GM12878 (cell line): ENCODE results near the gene REM2. TPM values are rescaled to one million over a fixed set of nuclear protein-coding genes. Genes with fewer than 3 reads are reported as not detected.

Experiments
- ATAC-seq: fragments of 200-7000 bp; cut with Tn5 transposase; 3 replicates; pipeline ENCODE4 v1.9.1; 2020; ENCODE audit warnings: mild to moderate bottlenecking, moderate library complexity
- BruUV-seq: library from RNA; stranded (reverse); fragments of 400-500 nt; replicated peaks from 2 replicates; lab custom pipeline; 2021; lab: Mats Ljungman, UMichigan
- CTCF ChIA-PET: fragments of 300-600 bp; sonication (Branson Sonifier 250); formaldehyde crosslinking; extraction: SDS; loops from one replicate; lab custom pipeline; 2021; ENCODE audit warnings: inconsistent platforms; lab: Yijun Ruan, JAX
- POLR2A ChIA-PET: fragments of 350-600 bp; formaldehyde crosslinking; extraction: SDS; loops from one replicate; lab custom pipeline; 2021; ENCODE audit warnings: inconsistent platforms; lab: Charles Lee
- RAD21 ChIA-PET: fragments of 300-600 bp; sonication (Branson Sonifier 250); formaldehyde crosslinking; loops from one replicate; lab custom pipeline; 2023; ENCODE audit warnings: antibody characterized with exemption; ENCODE audit not compliant: unreplicated experiment; lab: Charles Lee
- SMC1A ChIA-PET: fragments of 300-600 bp; sonication (Branson Sonifier 250); formaldehyde crosslinking; loops from one replicate; lab custom pipeline; 2023; ENCODE audit not compliant: unreplicated experiment, uncharacterized antibody; lab: Charles Lee
- DNase-seq: peaks from one replicate; pipeline ENCODE4 v3.0.0-alpha.2; 2011; ENCODE audit warnings: low read depth, low spot score
- FAIRE-seq: peaks from 3 replicates; lab custom pipeline; 2011; peaks lifted over from hg19 to GRCh38; lab: Jason Lieb, UNC
- H2AFZ ChIP-seq: 2 replicates; pipeline ENCODE4 v1.6.0; 2011; ENCODE audit warnings: low read depth, low read length, control low read depth; ENCODE audit not compliant: control insufficient read depth
- H3K27ac ChIP-seq: 2 replicates; pipeline ENCODE4 v1.5.1; 2011; ENCODE audit warnings: control low read depth; ENCODE audit not compliant: control insufficient read depth, insufficient read depth
- H3K27me3 ChIP-seq, 2 experiments: replicated peaks in 1 of 2; 2 replicates each; pipeline versions ENCODE4 v1.6.0 to v1.6.1; 2011; ENCODE audit warnings: low read length in 1 of 2; ENCODE audit not compliant: control insufficient read depth in 2 of 2, insufficient read depth in 2 of 2
- H3K36me3 ChIP-seq, 2 experiments: 2 replicates each; pipeline ENCODE4 v1.5.1; 2011; ENCODE audit warnings: low read length in 1 of 2; ENCODE audit not compliant: control insufficient read depth in 2 of 2, insufficient read depth in 2 of 2
- H3K4me1 ChIP-seq: 2 replicates; pipeline ENCODE4 v1.6.1; 2011; ENCODE audit warnings: mild to moderate bottlenecking, low read length, moderate library complexity, mixed read lengths; ENCODE audit not compliant: control insufficient read depth, insufficient read depth
- H3K4me2 ChIP-seq: 2 replicates; pipeline ENCODE4 v1.6.0; 2011; ENCODE audit warnings: control low read depth; ENCODE audit not compliant: control insufficient read depth, insufficient read depth
- H3K4me3 ChIP-seq: fragments of 200-600 bp; sonication (generic); 2 replicates; pipeline ENCODE4 v1.5.1; 2016
- H3K79me2 ChIP-seq: 2 replicates; pipeline ENCODE4 v1.6.0; 2011; ENCODE audit warnings: low read length; ENCODE audit not compliant: control insufficient read depth, insufficient read depth
- H3K9ac ChIP-seq: 2 replicates; pipeline ENCODE4 v1.8.0; 2011; ENCODE audit warnings: low read length, control low read depth, mixed read lengths; ENCODE audit not compliant: control insufficient read depth, insufficient read depth
- H3K9me3 ChIP-seq: replicated peaks from 3 replicates; pipeline ENCODE4 v1.5.1; 2011; ENCODE audit warnings: mild to moderate bottlenecking, low read length; ENCODE audit not compliant: control insufficient read depth, insufficient read depth
- H4K20me1 ChIP-seq: 2 replicates; pipeline ENCODE4 v1.6.0; 2011; ENCODE audit not compliant: control insufficient read depth, insufficient read depth
- EP300 ChIP-seq, 2 experiments: fragments of 150-350 bp in 1 of 2; IDR thresholded peaks; 2 replicates each; pipeline ENCODE4 v1.6.1; 2011 to 2012; ENCODE audit warnings: low read depth in 2 of 2, low read length in 2 of 2, borderline replicate concordance in 1 of 2, improper control_type of control experiment in 1 of 2, inconsistent platforms in 1 of 2; ENCODE audit not compliant: control insufficient read depth in 1 of 2
- ESRRA ChIP-seq: IDR thresholded peaks from 2 replicates; pipeline ENCODE4 v1.6.1; 2012; ENCODE audit warnings: mild to moderate bottlenecking, low read length, improper control_type of control experiment
- LARP7 ChIP-seq: fragments of 450-650 bp; IDR thresholded peaks from 2 replicates; pipeline ENCODE4 v1.6.1; 2017; ENCODE audit warnings: mild to moderate bottlenecking
- MTA2 ChIP-seq: fragments of 450-650 bp; IDR thresholded peaks from 2 replicates; pipeline ENCODE4 v1.6.1; 2016; ENCODE audit warnings: low read depth, mild to moderate bottlenecking, moderate library complexity
- NR2F1 ChIP-seq: fragments of 450-650 bp; conservative IDR thresholded peaks from 2 replicates; pipeline ENCODE4 v1.6.1; 2017; ENCODE audit warnings: mild to moderate bottlenecking
- RFX5 ChIP-seq: IDR thresholded peaks from 2 replicates; pipeline ENCODE4 v1.6.1; 2011; ENCODE audit warnings: low read depth, low read length, improper control_type of control experiment
- STAT3 ChIP-seq: IDR thresholded peaks from 2 replicates; pipeline ENCODE4 v1.6.1; 2011; ENCODE audit warnings: low read depth, low read length, improper control_type of control experiment
- WRNIP1 ChIP-seq: IDR thresholded peaks from 2 replicates; pipeline ENCODE4 v1.6.1; 2011; ENCODE audit warnings: low read depth, low read length, improper control_type of control experiment, borderline replicate concordance
- YY1 ChIP-seq: IDR thresholded peaks from 2 replicates; pipeline ENCODE4 v1.6.1; 2011; ENCODE audit warnings: low read depth, mild to moderate bottlenecking, low read length
- ZNF207 ChIP-seq: fragments of 450-650 bp; IDR thresholded peaks from 2 replicates; pipeline ENCODE4 v1.6.1; 2014; ENCODE audit warnings: antibody characterized with exemption, mild to moderate bottlenecking, borderline replicate concordance
- WGBS: methylation state at CpG from one replicate; pipeline ENCODE4 v1.1.6; 2016; ENCODE audit warnings: low lambda C conversion rate; ENCODE audit not compliant: insufficient replicate concordance, insufficient coverage; ENCODE audit errors: missing lambda C conversion rate; 5-methylcytosine and 5-hydroxymethylcytosine counted together
- in situ Hi-C: fragments of 300-500 bp; cut with MboI; formaldehyde crosslinking; loops from 9 replicates; pipeline ENCODE4 v1.14.3; 2018; ENCODE audit warnings: mixed read lengths
- intact Hi-C: fragments of 100-400 bp; cut with micrococcal nuclease; formaldehyde crosslinking; loops from one replicate; pipeline ENCODE4 v1.14.2; 2022; ENCODE audit not compliant: unreplicated experiment
- polyA plus RNA-seq, 11 experiments: library from polyadenylated mRNA; depleted of rRNA in 4 of 11; unstranded in 6 of 11; stranded (reverse) in 5 of 11; fragments of >200 nt; fragmentation: Nextera tagmentation in 4 of 11; fragmentation: Illumina TruSeq in 1 of 11; extraction: Ambion mirVana in 4 of 11; extraction: Trizol in 1 of 11; gene quantifications; 1 replicate in 1 of 11; 2 replicates in 10 of 11; pipeline versions ENCODE4 v1.2.1 to v1.2.3, GENCODE V29; 2011 to 2016; ENCODE audit warnings: inconsistent platforms in 2 of 11, missing spikeins in 2 of 11, low read depth in 1 of 11
- total RNA-seq, 4 experiments: library from RNA; depleted of rRNA in 3 of 4; stranded (reverse); fragments of >200 nt in 3 of 4; fragmentation: Illumina TruSeq in 1 of 4; extraction: Trizol in 1 of 4; gene quantifications; 2 replicates each; pipeline versions ENCODE4 v1.2.1 to v1.2.3, GENCODE V29; 2013 to 2021
- TF ChIP-seq, protein P1 (sequence below): fragments of 450-650 bp; IDR thresholded peaks from 2 replicates; pipeline ENCODE4 v1.6.1; 2017; ENCODE audit warnings: mild to moderate bottlenecking, moderate library complexity

REM2 gene
- total and polyA plus RNA-seq, 10 of the 15 experiments (the other 5 are each of a cell fraction or from before 2014, with no cell fraction given): 0.27 to 1.5 (median 0.83) TPM

DNA sequence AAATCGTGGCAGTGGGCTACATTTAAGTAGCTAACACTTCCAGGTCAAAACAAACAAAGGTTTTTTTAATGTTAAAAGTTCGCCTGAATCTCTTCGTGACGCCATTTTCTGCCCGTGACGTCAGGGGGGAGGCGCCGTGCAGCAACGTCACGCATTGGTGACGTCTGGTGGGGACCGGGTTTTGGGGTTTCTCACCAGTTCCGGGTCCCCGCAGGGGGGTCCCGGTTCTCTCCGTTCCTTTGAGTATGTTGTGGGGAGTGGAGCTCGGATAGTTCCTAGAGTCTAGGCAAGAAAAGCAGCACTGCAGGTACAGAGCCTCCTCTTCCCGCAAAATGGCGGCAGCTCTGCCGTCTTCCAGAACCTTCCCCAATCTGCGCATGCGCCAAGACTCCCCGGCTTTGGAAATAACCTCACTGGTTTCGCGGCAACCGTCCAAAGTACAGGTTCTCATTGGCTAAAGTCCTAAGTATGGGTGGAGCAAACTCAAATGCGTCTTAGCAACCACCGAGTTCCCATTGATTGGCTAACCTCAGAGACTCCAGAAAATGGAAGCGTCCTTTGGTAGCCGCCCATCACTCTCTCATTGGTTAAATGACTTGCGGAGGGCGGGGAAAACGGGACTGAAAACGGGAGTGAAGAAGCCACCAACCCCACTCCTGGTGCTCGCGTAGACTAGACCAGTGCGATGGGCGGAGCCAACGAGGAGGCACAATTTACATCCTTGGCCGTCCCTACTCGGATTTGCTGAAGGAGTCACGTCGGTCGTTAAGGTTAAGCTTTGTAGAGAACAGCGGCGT, 36.0 kb downstream of the REM2 start, which contains the start of gene RBM23 (continued):
- TF ChIP-seq ZNF207: peak; percentile 93; the same call in 1 of the 2 replicates

DNA sequence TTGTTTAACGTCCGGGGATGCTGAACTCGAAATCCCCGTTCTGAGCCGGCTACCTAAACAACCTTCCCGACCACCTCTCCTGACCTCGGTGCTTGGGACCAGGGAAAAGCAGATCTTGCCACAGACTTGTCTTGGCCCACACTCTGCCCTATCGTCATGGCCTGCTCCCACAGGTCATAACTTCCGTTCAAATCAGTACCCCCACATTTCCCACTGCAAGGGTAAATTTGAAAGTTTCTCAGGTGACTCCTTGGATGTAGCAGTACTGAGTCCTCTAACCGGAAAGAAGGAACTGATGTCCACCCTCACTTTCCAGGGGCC, 36.5 kb downstream of the REM2 start:
- Histone ChIP-seq H3K79me2 (peaks cover 33% of the 10 kb centered on the region), H3K4me2 (peak overlapping the region; percentile 89), H3K9ac (peak overlapping the region; percentile 67), H3K27me3 (no peaks in the 10 kb centered on the region), H3K36me3 (peaks cover 8 to 15% of the 10 kb centered on the region in 2 experiments), H3K4me1 (peaks cover 8% of the 10 kb centered on the region), H2AFZ (peak overlapping the region; percentile 85), H3K4me3 (peak overlapping the region; percentile 60), H4K20me1 (no peaks in the 10 kb centered on the region), H3K9me3 (no peaks in the 10 kb centered on the region), H3K27ac (peak overlapping the region; percentile 89)
- ChIA-PET SMC1A (interaction anchor here (0.6 to 2.6 kb wide), 12 partner anchors 8 to 262 kb away, joined by 3 to 19 read pairs (median 4); partner anchors contain the start of genes HAUS4, LRP10, OXA1L and PRMT5), CTCF (interaction anchor here (0.7 to 6.0 kb wide), 13 partner anchors 8 to 100 kb away, joined by 3 to 56 read pairs (median 4); partner anchors contain the start of genes HAUS4, LRP10 and PRMT5), RAD21 (interaction anchor here (1.0 to 3.3 kb wide), 10 partner anchors 10 to 350 kb away, joined by 3 to 17 read pairs (median 10); partner anchors contain the start of genes HAUS4, LRP10 and PRMT5), POLR2A (interaction anchor here (0.6 to 6.2 kb wide), 8 partner anchors 9 to 176 kb away, joined by 3 to 73 read pairs (median 4); partner anchors contain the start of genes ACIN1, C14orf119 and PRMT5)
- TSS peak; percentile 97 for BruUV-seq
- no peak for FAIRE-seq
- 13% methylated on average over 10 of the region's 10 CpGs for whole genome bisulfite sequencing
- TF ChIP-seq WRNIP1: no peak
- no peak for TF ChIP-seq RFX5
- no peak for TF ChIP-seq YY1
- peak; percentile 52 for TF ChIP-seq NR2F1
- TF ChIP-seq, protein P1, sequence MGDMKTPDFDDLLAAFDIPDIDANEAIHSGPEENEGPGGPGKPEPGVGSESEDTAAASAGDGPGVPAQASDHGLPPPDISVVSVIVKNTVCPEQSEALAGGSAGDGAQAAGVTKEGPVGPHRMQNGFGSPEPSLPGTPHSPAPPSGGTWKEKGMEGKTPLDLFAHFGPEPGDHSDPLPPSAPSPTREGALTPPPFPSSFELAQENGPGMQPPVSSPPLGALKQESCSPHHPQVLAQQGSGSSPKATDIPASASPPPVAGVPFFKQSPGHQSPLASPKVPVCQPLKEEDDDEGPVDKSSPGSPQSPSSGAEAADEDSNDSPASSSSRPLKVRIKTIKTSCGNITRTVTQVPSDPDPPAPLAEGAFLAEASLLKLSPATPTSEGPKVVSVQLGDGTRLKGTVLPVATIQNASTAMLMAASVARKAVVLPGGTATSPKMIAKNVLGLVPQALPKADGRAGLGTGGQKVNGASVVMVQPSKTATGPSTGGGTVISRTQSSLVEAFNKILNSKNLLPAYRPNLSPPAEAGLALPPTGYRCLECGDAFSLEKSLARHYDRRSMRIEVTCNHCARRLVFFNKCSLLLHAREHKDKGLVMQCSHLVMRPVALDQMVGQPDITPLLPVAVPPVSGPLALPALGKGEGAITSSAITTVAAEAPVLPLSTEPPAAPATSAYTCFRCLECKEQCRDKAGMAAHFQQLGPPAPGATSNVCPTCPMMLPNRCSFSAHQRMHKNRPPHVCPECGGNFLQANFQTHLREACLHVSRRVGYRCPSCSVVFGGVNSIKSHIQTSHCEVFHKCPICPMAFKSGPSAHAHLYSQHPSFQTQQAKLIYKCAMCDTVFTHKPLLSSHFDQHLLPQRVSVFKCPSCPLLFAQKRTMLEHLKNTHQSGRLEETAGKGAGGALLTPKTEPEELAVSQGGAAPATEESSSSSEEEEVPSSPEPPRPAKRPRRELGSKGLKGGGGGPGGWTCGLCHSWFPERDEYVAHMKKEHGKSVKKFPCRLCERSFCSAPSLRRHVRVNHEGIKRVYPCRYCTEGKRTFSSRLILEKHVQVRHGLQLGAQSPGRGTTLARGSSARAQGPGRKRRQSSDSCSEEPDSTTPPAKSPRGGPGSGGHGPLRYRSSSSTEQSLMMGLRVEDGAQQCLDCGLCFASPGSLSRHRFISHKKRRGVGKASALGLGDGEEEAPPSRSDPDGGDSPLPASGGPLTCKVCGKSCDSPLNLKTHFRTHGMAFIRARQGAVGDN: peak; percentile 45; the same call in 1 of the 2 replicates
- no peak for TF ChIP-seq ESRRA
- no peak for TF ChIP-seq STAT3
- peak; percentile 53; the same call in 1 of the 2 replicates for TF ChIP-seq ZNF207
- 0 out of 4 replicates have a peak, but pooled peaks of 1 of the 2 experiments have one; percentile 20 for TF ChIP-seq EP300 (IDR thresholded peaks at IDR 0.05; ENCODE audit: borderline replicate concordance in 1 of 2, control insufficient read depth in 1 of 2, low read depth in 2 of 2, low read length in 2 of 2)
- TF ChIP-seq MTA2: 0 out of 2 replicates have a peak, but pooled peaks have one; percentile 12
- TF ChIP-seq LARP7: peak; percentile 41; the same call in 1 of the 2 replicates
- no peak for DNase-seq
- peak; percentile 10 for ATAC-seq
- intact Hi-C loops (loop anchor here (1.0 to 10.0 kb wide), 3 partner anchors 10 to 435 kb away; partner anchors contain the start of genes LRP10 and PRMT5), in situ Hi-C loops (no loop called here)
